GM21390 (cell line): ENCODE results near the gene GRK6.

Source experiments
- ATAC-seq: cut with Tn5 transposase; IDR thresholded peaks from one replicate; pipeline ENCODE4 v1.9.1; 2021; ENCODE audit not compliant: unreplicated experiment

GRK6 gene

GRCh38 chr5:177468685-177469628 lies 42.5 kb downstream of the GRK6 start:
- ATAC-seq = no peak

GRCh38 chr5:177469750-177470525 lies 43.5 kb downstream of the GRK6 start:
- no peak for ATAC-seq

GRCh38 chr5:177470759-177471536 lies 44.5 kb downstream of the GRK6 start:
- ATAC-seq = no peak

GRCh38 chr5:177471610-177472356 lies 45.3 kb downstream of the GRK6 start:
- ATAC-seq = no peak

- ATAC-seq = no peak
Measured at GRCh38 chr5:177472460-177473442, 46.3 kb downstream of the GRK6 start.

GRCh38 chr5:177473443-177474001 lies 47.0 kb downstream of the GRK6 start, which contains the start of gene DBN1:
Gene DBN1 (minus strand): TSS chr5:177473634. CDS start chr5:177473521, 113 bp downstream.
- no peak for ATAC-seq

- ATAC-seq = no peak
Measured at GRCh38 chr5:177474002-177474476, 47.6 kb downstream of the GRK6 start.

- ATAC-seq = no peak
Measured at GRCh38 chr5:177474846-177475562, 48.5 kb downstream of the GRK6 start.

- no peak for ATAC-seq
Measured at GRCh38 chr5:177475563-177476427, 49.3 kb downstream of the GRK6 start.

- ATAC-seq = no peak
Measured at GRCh38 chr5:177476531-177477233, 50.2 kb downstream of the GRK6 start.

GRCh38 chr5:177477701-177478477 lies 51.4 kb downstream of the GRK6 start:
- no peak for ATAC-seq

- no peak for ATAC-seq
Measured at GRCh38 chr5:177478711-177479646, 52.5 kb downstream of the GRK6 start.

GRCh38 chr5:177479774-177480173 lies 53.3 kb downstream of the GRK6 start:
- no peak for ATAC-seq

GRCh38 chr5:177482359-177482795 lies 55.9 kb downstream of the GRK6 start:
- ATAC-seq = no peak

- no peak for ATAC-seq
Measured at GRCh38 chr5:177483042-177483441, 56.6 kb downstream of the GRK6 start.
